HEK293 (cell line): Measurements from ENCODE around the gene BORCS5.

Experiments
- CTCF ChIA-PET: fragments of 350-600 bp; formaldehyde crosslinking; extraction: SDS; loops from one replicate; lab custom pipeline; 2021; ENCODE audit warnings: antibody characterized with exemption; lab: Yijun Ruan, JAX
- POLR2A ChIA-PET: fragments of 300-600 bp; formaldehyde crosslinking; extraction: SDS; loops from one replicate; lab custom pipeline; 2020; ENCODE audit warnings: antibody characterized with exemption, inconsistent platforms; lab: Yijun Ruan, JAX
- H3K27ac ChIP-seq: fragments of 200-500 bp; sonication (Bioruptor generic); 2 replicates; pipeline ENCODE4 v1.5.1; 2014; ENCODE audit warnings: low read depth, low read length, control low read depth, inconsistent platforms; ENCODE audit errors: extremely low read depth
- H3K36me3 ChIP-seq, 2 experiments: fragments of 200-500 bp in 1 of 2; sonication (Bioruptor generic) in 1 of 2; 1 replicate in 1 of 2; 2 replicates in 1 of 2; pipeline ENCODE4 v1.5.1; 2014 to 2017; ENCODE audit warnings: inconsistent platforms in 2 of 2, low read length in 2 of 2; ENCODE audit not compliant: control insufficient read depth in 2 of 2, insufficient read depth in 1 of 2
- H3K4me1 ChIP-seq: fragments of 200-500 bp; sonication (Bioruptor generic); 2 replicates; pipeline ENCODE4 v1.5.1; 2014; ENCODE audit warnings: mild to moderate bottlenecking, low read length, inconsistent platforms; ENCODE audit not compliant: control insufficient read depth, insufficient read depth
- H3K4me3 ChIP-seq: 2 replicates; pipeline ENCODE4 v1.5.1; 2011; ENCODE audit warnings: low read depth, mild to moderate bottlenecking, control low read depth, low read length, moderate library complexity
- H3K9me3 ChIP-seq: fragments of 200-500 bp; sonication (Bioruptor generic); 2 replicates; pipeline ENCODE4 v1.5.1; 2014; ENCODE audit warnings: low read depth, low read length, inconsistent platforms; ENCODE audit not compliant: control insufficient read depth, insufficient read depth
- MEIS1 ChIP-seq: sonication (generic); formaldehyde crosslinking; IDR thresholded peaks from 2 replicates; pipeline ENCODE4 v1.8.1; 2022; ENCODE audit warnings: missing genetic modification reagents, mild to moderate bottlenecking, borderline replicate concordance
- PRDM1 ChIP-seq: fragments of 450-650 bp; formaldehyde crosslinking; IDR thresholded peaks from 2 replicates; pipeline ENCODE4; 2016; ENCODE audit warnings: missing biosample characterization, missing genetic modification characterization
- SP3 ChIP-seq: fragments of 450-650 bp; formaldehyde crosslinking; IDR thresholded peaks from 2 replicates; pipeline ENCODE4 v1.5.1; 2016; ENCODE audit warnings: missing biosample characterization, missing genetic modification characterization
- WT1 ChIP-seq: fragments of 450-650 bp; formaldehyde crosslinking; IDR thresholded peaks from 2 replicates; pipeline ENCODE4 v1.5.1; 2016; ENCODE audit warnings: missing biosample characterization, missing genetic modification characterization
- ZBTB1 ChIP-seq: fragments of 450-650 bp; formaldehyde crosslinking; IDR thresholded peaks from 2 replicates; pipeline ENCODE4 v1.5.1; 2016; ENCODE audit warnings: missing biosample characterization, missing genetic modification characterization
- ZIC2 ChIP-seq: fragments of 450-650 bp; formaldehyde crosslinking; IDR thresholded peaks from 2 replicates; pipeline ENCODE4 v1.5.1; 2016; ENCODE audit warnings: missing biosample characterization, missing genetic modification characterization
- ZNF140 ChIP-seq: fragments of 450-650 bp; formaldehyde crosslinking; IDR thresholded peaks from 2 replicates; pipeline ENCODE4 v1.5.1; 2016; ENCODE audit warnings: missing biosample characterization, missing genetic modification characterization
- ZNF19 ChIP-seq: fragments of 450-650 bp; formaldehyde crosslinking; IDR thresholded peaks from 2 replicates; pipeline ENCODE4; 2016; ENCODE audit warnings: missing biosample characterization, missing genetic modification characterization, low read depth
- ZNF211 ChIP-seq: fragments of 450-650 bp; formaldehyde crosslinking; IDR thresholded peaks from 2 replicates; pipeline ENCODE4 v1.5.1; 2016; ENCODE audit warnings: low read depth, missing biosample characterization, missing genetic modification characterization
- ZNF214 ChIP-seq: fragments of 450-650 bp; formaldehyde crosslinking; IDR thresholded peaks from 2 replicates; pipeline ENCODE4 v1.5.1; 2017; ENCODE audit warnings: missing biosample characterization, mild to moderate bottlenecking, missing genetic modification characterization, borderline replicate concordance
- ZNF324 ChIP-seq: fragments of 450-650 bp; formaldehyde crosslinking; IDR thresholded peaks from 2 replicates; pipeline ENCODE4 v1.5.1; 2016; ENCODE audit warnings: missing biosample characterization, missing genetic modification characterization
- ZNF530 ChIP-seq: fragments of 450-650 bp; formaldehyde crosslinking; IDR thresholded peaks from 2 replicates; pipeline ENCODE4 v1.5.1; 2016; ENCODE audit warnings: low read depth, missing biosample characterization, missing genetic modification characterization
- ZNF621 ChIP-seq: fragments of 450-650 bp; formaldehyde crosslinking; IDR thresholded peaks from 2 replicates; pipeline ENCODE4 v1.5.1; 2017; ENCODE audit warnings: missing biosample characterization, missing genetic modification characterization
- ZNF624 ChIP-seq: fragments of 450-650 bp; formaldehyde crosslinking; IDR thresholded peaks from 2 replicates; pipeline ENCODE4 v1.5.1; 2017; ENCODE audit warnings: missing biosample characterization, missing genetic modification characterization
- ZNF629 ChIP-seq: fragments of 450-650 bp; formaldehyde crosslinking; IDR thresholded peaks from 2 replicates; pipeline ENCODE4 v1.5.1; 2017; ENCODE audit warnings: missing biosample characterization, missing genetic modification characterization
- ZNF777 ChIP-seq: fragments of 450-650 bp; formaldehyde crosslinking; IDR thresholded peaks from 2 replicates; pipeline ENCODE4 v1.5.1; 2017; ENCODE audit warnings: missing biosample characterization, missing genetic modification characterization, borderline replicate concordance
- ZNF830 ChIP-seq: fragments of 450-650 bp; IDR thresholded peaks from 2 replicates; pipeline ENCODE4 v1.5.0; 2018; ENCODE audit warnings: missing biosample characterization, missing genetic modification characterization, low read depth, mild to moderate bottlenecking, moderate library complexity
- TF ChIP-seq, protein P1 (sequence below): fragments of 450-650 bp; formaldehyde crosslinking; IDR thresholded peaks from 2 replicates; pipeline ENCODE4 v1.5.1; 2016; ENCODE audit warnings: missing biosample characterization, missing genetic modification characterization, borderline replicate concordance
- TF ChIP-seq, protein P2 (sequence below): fragments of 450-650 bp; formaldehyde crosslinking; IDR thresholded peaks from 2 replicates; pipeline ENCODE4 v1.5.1; 2016; ENCODE audit warnings: missing biosample characterization, missing genetic modification characterization
- TF ChIP-seq, protein P3 (sequence below): fragments of 450-650 bp; formaldehyde crosslinking; IDR thresholded peaks from 2 replicates; pipeline ENCODE4 v1.5.1; 2016; ENCODE audit warnings: missing biosample characterization, missing genetic modification characterization
- TF ChIP-seq, protein P4 (sequence below): fragments of 450-650 bp; formaldehyde crosslinking; IDR thresholded peaks from 2 replicates; pipeline ENCODE4; 2016; ENCODE audit warnings: missing biosample characterization, missing genetic modification characterization

Gene BORCS5

DNA sequence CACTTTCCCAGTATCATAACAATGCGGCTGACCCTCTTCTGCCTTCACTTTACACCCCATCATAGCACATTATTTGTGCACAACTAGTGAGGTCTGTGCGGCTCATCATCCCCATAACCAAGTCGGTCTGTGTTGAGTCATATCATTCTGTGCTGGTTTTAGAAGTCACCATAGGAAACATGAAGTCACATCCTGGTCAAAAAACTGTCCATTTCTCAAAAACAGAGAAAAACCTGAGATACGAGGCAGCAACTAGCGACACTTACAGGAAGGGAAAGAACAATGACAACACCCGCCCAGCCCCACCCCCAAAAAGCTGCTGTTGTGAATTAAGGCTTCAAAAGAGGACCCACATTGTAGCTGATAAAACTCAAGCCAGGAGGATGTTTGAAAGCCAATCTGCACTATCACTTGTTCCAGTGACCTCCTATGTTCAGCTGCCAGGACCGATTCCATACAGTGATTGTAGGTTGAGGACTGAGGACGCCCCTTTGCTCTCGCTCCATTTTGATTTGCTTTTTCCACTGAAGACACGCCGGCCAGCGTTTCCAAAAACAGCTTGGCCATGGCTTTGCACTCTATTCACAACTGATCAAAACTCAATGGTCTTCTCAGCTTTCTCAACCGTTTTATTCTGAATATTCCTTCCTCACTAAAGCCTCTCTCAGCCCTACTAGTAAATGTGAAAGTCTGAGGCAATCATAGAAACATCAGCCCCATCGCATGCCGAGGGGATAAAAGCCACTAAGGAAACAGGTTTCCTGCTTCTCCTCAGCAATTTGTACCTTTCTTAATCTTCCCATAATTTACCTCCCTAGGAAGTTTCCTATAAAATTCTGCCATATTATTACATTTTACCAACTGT is 118.3 kb downstream of the BORCS5 start (continued):
- TF ChIP-seq, protein P1, sequence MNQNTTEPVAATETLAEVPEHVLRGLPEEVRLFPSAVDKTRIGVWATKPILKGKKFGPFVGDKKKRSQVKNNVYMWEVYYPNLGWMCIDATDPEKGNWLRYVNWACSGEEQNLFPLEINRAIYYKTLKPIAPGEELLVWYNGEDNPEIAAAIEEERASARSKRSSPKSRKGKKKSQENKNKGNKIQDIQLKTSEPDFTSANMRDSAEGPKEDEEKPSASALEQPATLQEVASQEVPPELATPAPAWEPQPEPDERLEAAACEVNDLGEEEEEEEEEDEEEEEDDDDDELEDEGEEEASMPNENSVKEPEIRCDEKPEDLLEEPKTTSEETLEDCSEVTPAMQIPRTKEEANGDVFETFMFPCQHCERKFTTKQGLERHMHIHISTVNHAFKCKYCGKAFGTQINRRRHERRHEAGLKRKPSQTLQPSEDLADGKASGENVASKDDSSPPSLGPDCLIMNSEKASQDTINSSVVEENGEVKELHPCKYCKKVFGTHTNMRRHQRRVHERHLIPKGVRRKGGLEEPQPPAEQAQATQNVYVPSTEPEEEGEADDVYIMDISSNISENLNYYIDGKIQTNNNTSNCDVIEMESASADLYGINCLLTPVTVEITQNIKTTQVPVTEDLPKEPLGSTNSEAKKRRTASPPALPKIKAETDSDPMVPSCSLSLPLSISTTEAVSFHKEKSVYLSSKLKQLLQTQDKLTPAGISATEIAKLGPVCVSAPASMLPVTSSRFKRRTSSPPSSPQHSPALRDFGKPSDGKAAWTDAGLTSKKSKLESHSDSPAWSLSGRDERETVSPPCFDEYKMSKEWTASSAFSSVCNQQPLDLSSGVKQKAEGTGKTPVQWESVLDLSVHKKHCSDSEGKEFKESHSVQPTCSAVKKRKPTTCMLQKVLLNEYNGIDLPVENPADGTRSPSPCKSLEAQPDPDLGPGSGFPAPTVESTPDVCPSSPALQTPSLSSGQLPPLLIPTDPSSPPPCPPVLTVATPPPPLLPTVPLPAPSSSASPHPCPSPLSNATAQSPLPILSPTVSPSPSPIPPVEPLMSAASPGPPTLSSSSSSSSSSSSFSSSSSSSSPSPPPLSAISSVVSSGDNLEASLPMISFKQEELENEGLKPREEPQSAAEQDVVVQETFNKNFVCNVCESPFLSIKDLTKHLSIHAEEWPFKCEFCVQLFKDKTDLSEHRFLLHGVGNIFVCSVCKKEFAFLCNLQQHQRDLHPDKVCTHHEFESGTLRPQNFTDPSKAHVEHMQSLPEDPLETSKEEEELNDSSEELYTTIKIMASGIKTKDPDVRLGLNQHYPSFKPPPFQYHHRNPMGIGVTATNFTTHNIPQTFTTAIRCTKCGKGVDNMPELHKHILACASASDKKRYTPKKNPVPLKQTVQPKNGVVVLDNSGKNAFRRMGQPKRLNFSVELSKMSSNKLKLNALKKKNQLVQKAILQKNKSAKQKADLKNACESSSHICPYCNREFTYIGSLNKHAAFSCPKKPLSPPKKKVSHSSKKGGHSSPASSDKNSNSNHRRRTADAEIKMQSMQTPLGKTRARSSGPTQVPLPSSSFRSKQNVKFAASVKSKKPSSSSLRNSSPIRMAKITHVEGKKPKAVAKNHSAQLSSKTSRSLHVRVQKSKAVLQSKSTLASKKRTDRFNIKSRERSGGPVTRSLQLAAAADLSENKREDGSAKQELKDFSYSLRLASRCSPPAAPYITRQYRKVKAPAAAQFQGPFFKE (tag by site-specific recombination): no peak
- TF ChIP-seq ZNF211 (tag by site-specific recombination) (no peak), ZBTB1 (tag by site-specific recombination) (no peak)

DNA sequence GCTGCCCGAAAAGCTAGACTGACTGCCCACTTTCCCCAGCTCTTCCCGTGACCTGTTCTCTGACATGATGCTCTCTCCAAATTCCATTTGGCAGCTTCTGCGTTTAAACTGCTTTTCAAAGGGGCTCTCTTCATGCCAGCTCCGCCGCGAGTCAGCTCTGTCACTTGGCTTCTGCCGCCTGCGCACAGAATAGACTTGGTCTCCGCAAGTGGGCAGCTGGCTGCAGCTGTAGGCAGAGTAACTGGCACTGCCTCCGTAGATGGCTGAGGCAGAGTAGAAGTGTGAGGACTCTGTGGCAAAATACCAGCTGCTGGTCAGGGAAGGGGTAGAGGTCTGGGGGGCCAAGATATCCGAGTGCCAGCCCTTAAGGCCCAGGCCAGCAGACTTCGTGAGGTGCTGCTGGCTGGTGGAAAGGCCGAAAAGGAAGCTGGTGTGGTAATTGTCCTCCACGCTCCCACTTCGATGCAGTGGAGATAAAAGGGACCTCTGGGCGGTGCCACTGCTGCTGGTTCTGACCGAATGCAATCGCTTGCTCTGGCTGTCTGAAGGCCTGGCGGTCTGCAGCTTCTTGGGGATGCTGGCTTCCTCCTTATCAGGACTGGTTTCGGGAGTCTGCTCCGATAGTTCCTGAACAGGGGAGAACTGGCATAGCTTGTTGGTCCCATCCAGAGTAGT is 120.1 kb downstream of the BORCS5 start:
- Histone ChIP-seq H3K4me1 (no peaks in the 10 kb centered on the region), H3K9me3 (no peaks in the 10 kb centered on the region), H3K4me3 (no peak overlapping the region), H3K36me3 (peaks cover 0 to 56% of the 10 kb centered on the region in 2 experiments; a peak in 1 of 3 replicates), H3K27ac (no peak overlapping the region)
- ChIA-PET CTCF (interaction anchor here (0.6 kb wide), 1 partner anchor 8 kb away, joined by 3 read pairs; no protein-coding TSS in a partner anchor), POLR2A (no interaction called here)
- TF ChIP-seq ZNF530 (tag by site-specific recombination): no peak
- no peak for TF ChIP-seq ZNF624 (tag by site-specific recombination)
- TF ChIP-seq MEIS1: no peak
- no peak for TF ChIP-seq ZNF830 (tag by site-specific recombination)
- TF ChIP-seq ZIC2: no peak
- no peak for TF ChIP-seq ZNF629 (tag by site-specific recombination)
- no peak for TF ChIP-seq SP3
- TF ChIP-seq ZNF140: no peak
- no peak for TF ChIP-seq ZNF621 (tag by site-specific recombination)
- TF ChIP-seq ZNF214 (tag by site-specific recombination): no peak
- no peak for TF ChIP-seq WT1 (tag by site-specific recombination)
- TF ChIP-seq ZNF777: no peak
- no peak for TF ChIP-seq ZNF19 (tag by site-specific recombination)
- TF ChIP-seq ZNF324 (tag by site-specific recombination): no peak
- TF ChIP-seq, protein P2, sequence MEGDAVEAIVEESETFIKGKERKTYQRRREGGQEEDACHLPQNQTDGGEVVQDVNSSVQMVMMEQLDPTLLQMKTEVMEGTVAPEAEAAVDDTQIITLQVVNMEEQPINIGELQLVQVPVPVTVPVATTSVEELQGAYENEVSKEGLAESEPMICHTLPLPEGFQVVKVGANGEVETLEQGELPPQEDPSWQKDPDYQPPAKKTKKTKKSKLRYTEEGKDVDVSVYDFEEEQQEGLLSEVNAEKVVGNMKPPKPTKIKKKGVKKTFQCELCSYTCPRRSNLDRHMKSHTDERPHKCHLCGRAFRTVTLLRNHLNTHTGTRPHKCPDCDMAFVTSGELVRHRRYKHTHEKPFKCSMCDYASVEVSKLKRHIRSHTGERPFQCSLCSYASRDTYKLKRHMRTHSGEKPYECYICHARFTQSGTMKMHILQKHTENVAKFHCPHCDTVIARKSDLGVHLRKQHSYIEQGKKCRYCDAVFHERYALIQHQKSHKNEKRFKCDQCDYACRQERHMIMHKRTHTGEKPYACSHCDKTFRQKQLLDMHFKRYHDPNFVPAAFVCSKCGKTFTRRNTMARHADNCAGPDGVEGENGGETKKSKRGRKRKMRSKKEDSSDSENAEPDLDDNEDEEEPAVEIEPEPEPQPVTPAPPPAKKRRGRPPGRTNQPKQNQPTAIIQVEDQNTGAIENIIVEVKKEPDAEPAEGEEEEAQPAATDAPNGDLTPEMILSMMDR: no peak
- TF ChIP-seq PRDM1 (tag by site-specific recombination): no peak
- TF ChIP-seq, protein P3, sequence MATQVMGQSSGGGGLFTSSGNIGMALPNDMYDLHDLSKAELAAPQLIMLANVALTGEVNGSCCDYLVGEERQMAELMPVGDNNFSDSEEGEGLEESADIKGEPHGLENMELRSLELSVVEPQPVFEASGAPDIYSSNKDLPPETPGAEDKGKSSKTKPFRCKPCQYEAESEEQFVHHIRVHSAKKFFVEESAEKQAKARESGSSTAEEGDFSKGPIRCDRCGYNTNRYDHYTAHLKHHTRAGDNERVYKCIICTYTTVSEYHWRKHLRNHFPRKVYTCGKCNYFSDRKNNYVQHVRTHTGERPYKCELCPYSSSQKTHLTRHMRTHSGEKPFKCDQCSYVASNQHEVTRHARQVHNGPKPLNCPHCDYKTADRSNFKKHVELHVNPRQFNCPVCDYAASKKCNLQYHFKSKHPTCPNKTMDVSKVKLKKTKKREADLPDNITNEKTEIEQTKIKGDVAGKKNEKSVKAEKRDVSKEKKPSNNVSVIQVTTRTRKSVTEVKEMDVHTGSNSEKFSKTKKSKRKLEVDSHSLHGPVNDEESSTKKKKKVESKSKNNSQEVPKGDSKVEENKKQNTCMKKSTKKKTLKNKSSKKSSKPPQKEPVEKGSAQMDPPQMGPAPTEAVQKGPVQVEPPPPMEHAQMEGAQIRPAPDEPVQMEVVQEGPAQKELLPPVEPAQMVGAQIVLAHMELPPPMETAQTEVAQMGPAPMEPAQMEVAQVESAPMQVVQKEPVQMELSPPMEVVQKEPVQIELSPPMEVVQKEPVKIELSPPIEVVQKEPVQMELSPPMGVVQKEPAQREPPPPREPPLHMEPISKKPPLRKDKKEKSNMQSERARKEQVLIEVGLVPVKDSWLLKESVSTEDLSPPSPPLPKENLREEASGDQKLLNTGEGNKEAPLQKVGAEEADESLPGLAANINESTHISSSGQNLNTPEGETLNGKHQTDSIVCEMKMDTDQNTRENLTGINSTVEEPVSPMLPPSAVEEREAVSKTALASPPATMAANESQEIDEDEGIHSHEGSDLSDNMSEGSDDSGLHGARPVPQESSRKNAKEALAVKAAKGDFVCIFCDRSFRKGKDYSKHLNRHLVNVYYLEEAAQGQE: no peak
- TF ChIP-seq, protein P4, sequence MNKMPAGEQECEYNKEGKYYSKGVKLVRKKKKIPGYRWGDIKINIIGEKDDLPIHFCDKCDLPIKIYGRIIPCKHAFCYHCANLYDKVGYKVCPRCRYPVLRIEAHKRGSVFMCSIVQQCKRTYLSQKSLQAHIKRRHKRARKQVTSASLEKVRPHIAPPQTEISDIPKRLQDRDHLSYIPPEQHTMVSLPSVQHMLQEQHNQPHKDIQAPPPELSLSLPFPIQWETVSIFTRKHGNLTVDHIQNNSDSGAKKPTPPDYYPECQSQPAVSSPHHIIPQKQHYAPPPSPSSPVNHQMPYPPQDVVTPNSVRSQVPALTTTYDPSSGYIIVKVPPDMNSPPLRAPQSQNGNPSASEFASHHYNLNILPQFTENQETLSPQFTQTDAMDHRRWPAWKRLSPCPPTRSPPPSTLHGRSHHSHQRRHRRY: no peak
